HG03520 (cell line): ENCODE results near the gene TMEM150A.
"Not testable (repeated sequence)": the region's sequence is repeated elsewhere in the genome, so short reads cannot be mapped to it uniquely, and the experiment has no call there.

Source experiments
- ATAC-seq: cut with Tn5 transposase; IDR thresholded peaks from one replicate; pipeline ENCODE4 v1.9.1; 2021; ENCODE audit warnings: mild to moderate bottlenecking, moderate library complexity; ENCODE audit not compliant: unreplicated experiment

The TMEM150A gene

GRCh38 chr2:85613717-85614515 lies 11.4 kb upstream of the TMEM150A start:
- ATAC-seq = no peak

GRCh38 chr2:85611705-85612587 lies 9.4 kb upstream of the TMEM150A start, which contains the start of gene C2orf68:
Gene C2orf68, minus strand, starts transcription at chr2:85612066. Its CDS starts 82 bp downstream, at chr2:85611984.
- peak; percentile 72 for ATAC-seq

GRCh38 chr2:85611217-85611704 lies 8.8 kb upstream of the TMEM150A start:
- no peak for ATAC-seq

GRCh38 chr2:85607268-85608215 lies 5.0 kb upstream of the TMEM150A start:
- no peak for ATAC-seq

DNA sequence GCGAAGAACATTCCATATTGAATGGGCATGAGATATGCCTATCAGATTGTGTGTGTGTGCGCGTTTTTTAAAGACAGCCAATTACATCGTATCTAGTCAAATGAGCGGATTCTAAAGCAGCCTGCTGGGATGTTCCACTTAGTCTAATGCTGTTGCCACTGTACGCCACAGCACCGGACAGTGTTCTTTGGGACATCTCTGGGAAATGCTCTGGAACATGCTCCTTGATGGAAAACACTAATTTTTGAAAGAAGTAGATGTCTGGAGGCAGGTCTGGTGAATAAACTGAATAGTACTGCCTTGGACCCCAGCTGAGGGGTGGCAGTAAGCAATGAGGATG lies 3.6 kb upstream of the TMEM150A start:
- no peak for ATAC-seq

GRCh38 chr2:85605406-85606115 lies 3.1 kb upstream of the TMEM150A start:
- no peak for ATAC-seq

DNA sequence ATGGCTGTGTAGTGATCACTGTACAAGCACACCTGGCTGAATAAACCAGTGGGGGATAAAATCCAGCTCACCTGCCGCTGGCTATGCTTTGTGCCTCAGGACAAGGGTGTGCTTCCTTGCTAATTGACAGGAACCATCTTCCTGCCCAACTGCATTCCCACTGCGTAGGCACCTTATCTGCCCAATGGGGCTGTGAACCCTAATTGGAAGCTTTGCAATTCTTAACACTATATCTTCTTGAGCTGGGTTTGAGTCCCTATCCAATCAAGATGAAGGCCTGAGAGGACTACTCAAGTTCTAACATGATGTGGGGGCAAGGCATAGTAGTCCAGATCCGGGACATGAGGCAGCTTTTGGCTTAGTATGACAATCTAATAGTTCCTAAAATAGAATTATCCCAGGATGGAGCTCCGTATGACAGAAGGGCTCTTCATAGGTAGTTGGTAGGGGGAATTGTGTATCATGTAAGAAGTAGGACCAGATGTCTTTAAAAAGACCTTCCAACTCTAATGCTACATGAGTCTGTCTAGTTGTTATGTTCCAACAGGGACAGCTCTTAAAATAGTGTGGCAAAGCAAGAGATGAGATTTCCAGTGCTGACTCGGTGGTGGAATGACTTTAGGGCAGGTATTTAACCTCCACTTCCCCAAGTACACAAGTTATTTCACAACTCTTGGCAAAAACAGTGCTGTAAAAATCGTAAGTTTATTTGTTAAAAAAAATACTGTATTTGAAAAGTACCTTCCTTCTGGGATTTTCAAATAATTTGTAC lies 2.3 kb upstream of the TMEM150A start:
- no peak for ATAC-seq

GRCh38 chr2:85604133-85604444 lies 1.6 kb upstream of the TMEM150A start:
- not testable (repeated sequence) for ATAC-seq

GRCh38 chr2:85601771-85602475 lies 575 bp downstream of the TMEM150A start:
- peak; percentile 24 for ATAC-seq

GRCh38 chr2:85600951-85601770 lies 1.3 kb downstream of the TMEM150A start:
- no peak for ATAC-seq

GRCh38 chr2:85600235-85600575 lies 2.3 kb downstream of the TMEM150A start:
- no peak for ATAC-seq

DNA sequence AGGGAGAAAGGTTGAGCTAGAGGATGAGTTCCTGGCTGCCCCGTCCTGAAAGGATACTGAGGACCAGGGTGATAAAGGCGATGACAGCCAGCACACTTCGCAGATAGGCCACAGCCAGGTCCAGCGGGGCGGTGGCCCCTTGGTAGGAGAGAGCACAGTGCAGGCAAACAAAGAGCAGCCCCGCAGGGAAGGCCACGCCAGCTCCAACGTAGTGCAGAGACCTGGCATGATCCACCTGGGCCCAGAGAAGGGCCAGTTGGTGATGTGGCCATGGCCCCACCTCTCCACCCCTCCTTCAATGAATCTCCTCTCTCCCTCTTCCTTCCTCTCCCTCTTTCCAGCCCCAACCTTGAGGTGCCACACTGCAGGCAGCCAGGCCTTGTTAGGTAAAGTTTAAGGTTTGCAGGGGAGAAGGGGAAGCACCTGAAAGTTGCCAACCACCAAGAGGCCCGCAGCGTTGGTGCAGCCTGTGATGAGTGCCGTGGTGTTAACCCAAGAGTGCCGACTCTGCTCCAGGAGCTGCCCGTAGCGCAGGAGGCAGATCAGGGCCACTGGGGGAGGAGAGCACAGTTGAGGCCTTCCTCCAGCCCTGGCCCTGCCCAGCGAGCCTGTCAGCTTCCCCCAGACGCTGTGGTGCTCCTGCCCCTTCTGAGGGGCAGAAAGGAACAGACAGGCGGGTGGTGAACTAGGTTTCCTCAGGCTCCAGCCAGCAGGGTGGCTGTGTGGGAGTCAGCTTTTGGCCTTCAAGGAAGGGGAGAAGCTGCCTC lies 2.8 kb downstream of the TMEM150A start:
- ATAC-seq = no peak

DNA sequence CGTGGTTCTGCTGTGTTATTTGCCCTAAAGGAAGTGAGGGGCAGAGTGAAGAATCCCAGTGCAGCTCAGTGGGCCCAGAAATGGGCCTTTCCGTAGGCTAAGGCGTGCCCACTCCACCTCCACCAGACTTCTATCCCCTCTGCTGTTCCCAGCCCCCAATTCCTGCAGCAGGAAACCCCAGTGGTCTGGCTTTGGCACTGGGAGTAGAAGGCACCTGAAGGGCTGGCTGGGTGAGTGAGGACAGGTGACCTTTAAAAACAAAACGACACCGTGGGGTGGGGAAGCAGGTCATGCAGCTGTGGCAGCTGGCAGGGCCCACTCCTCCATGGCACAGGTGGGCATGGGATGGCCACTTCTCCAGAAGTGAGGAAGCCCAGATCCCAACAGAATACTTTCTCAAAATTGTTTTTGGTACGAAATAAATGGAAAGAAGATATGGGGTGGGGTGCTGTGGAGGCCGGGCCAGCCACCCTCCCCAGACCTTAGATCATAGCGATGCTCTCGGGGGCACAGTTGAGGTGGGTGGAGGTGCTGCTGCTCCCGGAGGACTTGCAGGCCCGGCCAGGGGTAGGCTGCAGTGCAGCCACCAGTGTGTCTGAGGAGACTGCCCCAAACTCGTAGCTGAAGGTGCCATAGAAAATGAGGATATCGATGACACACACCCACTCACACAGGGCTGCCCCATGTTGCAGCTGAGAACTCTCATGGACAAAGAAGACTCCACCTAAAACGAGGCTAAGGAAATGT lies 3.7 kb downstream of the TMEM150A start:
- no peak for ATAC-seq

- no peak for ATAC-seq
These were observed 5.3 kb downstream of the TMEM150A start for GRCh38 chr2:85597241-85597640.

- no peak for ATAC-seq
These were observed 5.9 kb downstream of the TMEM150A start for GRCh38 chr2:85596486-85597143.

- no peak for ATAC-seq
These were observed 6.5 kb downstream of the TMEM150A start for GRCh38 chr2:85596026-85596333.
